Gastroesophageal sphincter (tissue), 3 donors: ENCODE data around the gene SAT2.

ENCODE experiments used
- CTCF ChIP-seq, 4 experiments: fragments of 200-600 bp in 2 of 4; fragments of 450-650 bp in 2 of 4; sonication (generic) in 1 of 4; IDR thresholded peaks; one replicate each; pipeline ENCODE4 v1.5.1; 2017 to 2019; ENCODE audit warnings: antibody characterized with exemption in 4 of 4, mild to moderate bottlenecking in 2 of 4, moderate library complexity in 2 of 4
- POLR2AphosphoS5 ChIP-seq: sonication (generic); formaldehyde crosslinking; IDR thresholded peaks from one replicate; pipeline ENCODE4 v1.6.1; 2017; ENCODE audit warnings: antibody characterized with exemption

- TF ChIP-seq CTCF (IDR thresholded peaks at IDR 0.05) (no peak), POLR2AphosphoS5 (peak; percentile 2)
Observed at GRCh38 chr17:7576432-7576937, 51.1 kb downstream of the SAT2 start.
